ENCODE results near the gene ISLR2.

ISLR2 gene

DNA sequence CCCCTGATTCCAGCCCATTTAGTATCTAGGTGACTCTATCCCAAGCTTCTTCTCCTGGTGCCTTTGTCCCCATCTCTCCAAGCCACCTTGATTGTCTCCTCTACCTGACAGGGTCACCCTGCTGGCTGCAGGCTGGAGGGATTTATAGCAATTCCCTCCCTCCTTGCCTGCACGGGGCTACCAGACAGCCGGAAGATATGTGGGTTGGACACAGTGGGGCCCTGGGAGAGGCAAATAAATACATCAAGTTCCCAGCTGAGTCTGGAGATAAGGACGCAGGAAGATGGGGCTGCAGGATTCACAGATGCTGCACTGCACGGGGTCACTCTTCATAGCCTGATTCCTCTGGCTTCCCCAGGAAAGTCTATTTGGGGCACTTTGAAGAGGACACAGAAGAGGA lies 9.3 kb upstream of the ISLR2 start:
- no peak overlapping the region for H3K27ac ChIP-seq (ENCODE audit: low read depth, low read length)
- no peaks in the 10 kb centered on the region for H3K9me3 ChIP-seq (ENCODE audit: control insufficient read depth, insufficient read depth, low read length)
- no peaks in the 10 kb centered on the region for H3K36me3 ChIP-seq (ENCODE audit: control insufficient read depth, insufficient read depth, low read length)
- H3K4me1 ChIP-seq (ENCODE audit: control insufficient read depth, insufficient read depth, low read length) = peaks cover 10% of the 10 kb centered on the region; the same call in 1 of the 2 replicates
- H3K4me3 ChIP-seq (ENCODE audit: low read depth, low read length) = no peak overlapping the region
- peaks cover 40% of the 10 kb centered on the region for H3K27me3 ChIP-seq (ENCODE audit: control insufficient read depth, insufficient read depth, low read length)
- H3K9ac ChIP-seq (ENCODE audit: low read depth, low read length) = no peak overlapping the region

DNA sequence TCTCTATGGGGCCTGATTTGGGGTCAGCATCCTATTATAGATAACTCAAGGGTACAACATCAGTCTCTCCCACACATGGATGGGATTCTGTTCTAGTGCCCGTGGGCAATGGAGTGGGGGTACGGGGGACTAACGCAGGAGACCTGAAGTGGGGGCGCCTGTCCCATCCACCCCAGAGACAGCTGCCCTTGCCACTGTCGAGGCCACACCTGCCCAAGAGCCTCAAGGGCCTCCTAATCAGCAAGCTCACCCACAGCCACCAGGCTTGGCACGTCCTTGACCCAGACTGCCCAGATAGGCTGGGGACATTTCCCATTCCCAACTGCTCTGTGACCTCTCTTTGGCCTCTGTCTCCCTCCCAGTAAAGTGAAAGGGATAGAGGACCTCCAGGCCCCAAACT lies 8.5 kb upstream of the ISLR2 start:
- peaks cover 48% of the 10 kb centered on the region for H3K27me3 ChIP-seq (ENCODE audit: control insufficient read depth, insufficient read depth, low read length)
- H3K4me3 ChIP-seq (ENCODE audit: low read depth, low read length) = no peak overlapping the region
- no peaks in the 10 kb centered on the region for H3K36me3 ChIP-seq (ENCODE audit: control insufficient read depth, insufficient read depth, low read length)
- H3K9ac ChIP-seq (ENCODE audit: low read depth, low read length) = no peak overlapping the region
- no peak overlapping the region for H3K27ac ChIP-seq (ENCODE audit: low read depth, low read length)
- no peaks in the 10 kb centered on the region for H3K9me3 ChIP-seq (ENCODE audit: control insufficient read depth, insufficient read depth, low read length)
- peaks cover 10% of the 10 kb centered on the region; the same call in 1 of the 2 replicates for H3K4me1 ChIP-seq (ENCODE audit: control insufficient read depth, insufficient read depth, low read length)

DNA sequence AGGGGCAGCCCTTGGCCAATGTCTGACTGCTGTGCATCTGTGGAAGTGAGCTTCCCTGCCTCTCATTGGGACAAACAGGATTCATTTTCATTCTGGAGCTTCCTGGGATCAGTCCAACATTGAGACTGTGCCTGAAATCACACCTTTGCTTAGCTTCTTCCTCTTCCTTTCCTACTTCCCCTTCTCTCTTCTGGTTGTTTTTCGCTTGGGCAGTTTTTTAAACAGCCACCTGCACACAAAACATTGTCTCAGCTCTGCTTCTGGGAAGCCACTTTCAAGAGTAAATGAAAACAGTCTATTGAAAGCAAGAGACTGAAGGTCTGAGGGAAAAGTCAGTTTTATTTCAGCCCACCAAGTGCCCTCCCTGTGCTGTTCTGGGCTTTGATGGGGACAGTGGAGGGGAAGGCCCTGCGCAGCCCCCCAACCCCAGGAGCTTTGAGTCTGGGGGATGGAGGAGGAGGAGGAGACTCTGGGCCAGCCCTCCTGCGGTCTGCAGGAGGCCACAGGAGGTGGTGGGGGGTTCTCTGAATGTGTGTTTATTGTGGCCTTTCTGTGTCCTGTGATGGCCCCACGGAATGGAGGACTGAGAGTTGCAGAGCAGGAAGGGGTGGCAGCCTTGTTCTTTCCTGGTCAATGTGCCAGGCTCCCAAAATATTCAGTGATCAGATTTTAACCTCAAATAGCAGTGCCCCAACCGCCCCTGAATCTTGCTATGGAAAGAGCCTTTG lies 7.8 kb upstream of the ISLR2 start:
- Histone ChIP-seq H3K27me3 (ENCODE audit: control insufficient read depth, insufficient read depth, low read length) (peaks cover 55% of the 10 kb centered on the region), H3K4me3 (ENCODE audit: low read depth, low read length) (no peak overlapping the region), H3K9me3 (ENCODE audit: control insufficient read depth, insufficient read depth, low read length) (no peaks in the 10 kb centered on the region), H3K27ac (ENCODE audit: low read depth, low read length) (no peak overlapping the region), H3K9ac (ENCODE audit: low read depth, low read length) (no peak overlapping the region), H3K36me3 (ENCODE audit: control insufficient read depth, insufficient read depth, low read length) (no peaks in the 10 kb centered on the region), H3K4me1 (ENCODE audit: control insufficient read depth, insufficient read depth, low read length) (peaks cover 14% of the 10 kb centered on the region; the same call in 1 of the 2 replicates)

DNA sequence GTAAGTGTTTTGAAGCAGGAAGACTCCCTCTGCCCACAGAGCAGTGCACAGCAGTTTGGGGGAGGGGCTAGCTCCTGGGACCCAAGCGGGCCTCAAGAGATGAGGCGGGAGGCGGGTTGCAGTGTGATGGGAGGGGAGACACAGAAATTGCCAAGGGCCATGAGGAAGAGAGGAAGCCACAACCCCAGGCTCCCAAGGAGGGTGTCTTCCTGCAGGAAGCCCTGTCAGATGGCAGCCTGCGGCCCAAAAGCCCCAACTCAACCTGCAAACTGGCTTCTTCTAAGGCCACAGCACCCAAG lies 7.3 kb upstream of the ISLR2 start:
- Histone ChIP-seq H3K4me1 (ENCODE audit: control insufficient read depth, insufficient read depth, low read length) (peaks cover 18% of the 10 kb centered on the region; the same call in 1 of the 2 replicates), H3K27me3 (ENCODE audit: control insufficient read depth, insufficient read depth, low read length) (peaks cover 60% of the 10 kb centered on the region), H3K4me3 (ENCODE audit: low read depth, low read length) (no peak overlapping the region), H3K9me3 (ENCODE audit: control insufficient read depth, insufficient read depth, low read length) (no peaks in the 10 kb centered on the region), H3K9ac (ENCODE audit: low read depth, low read length) (no peak overlapping the region), H3K27ac (ENCODE audit: low read depth, low read length) (no peak overlapping the region), H3K36me3 (ENCODE audit: control insufficient read depth, insufficient read depth, low read length) (no peaks in the 10 kb centered on the region)

DNA sequence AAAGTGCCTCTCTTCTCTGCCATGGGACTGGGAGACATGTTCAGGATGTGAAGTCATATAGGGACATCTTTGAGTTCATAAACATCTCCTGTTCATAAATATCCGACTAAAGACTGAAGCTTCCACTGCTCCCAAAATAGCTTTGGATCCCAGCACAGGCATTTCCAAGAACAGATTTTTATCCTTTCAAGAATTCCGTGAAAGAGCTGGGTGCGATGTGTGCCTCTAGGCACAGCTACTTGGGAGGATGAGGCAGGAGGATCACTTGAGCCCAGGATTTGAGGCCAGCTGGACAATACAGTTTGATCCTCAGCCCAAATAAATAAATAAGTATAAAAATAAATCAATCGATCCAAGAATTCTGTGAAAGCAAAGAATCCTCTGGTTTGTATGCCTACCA lies 6.7 kb upstream of the ISLR2 start:
- Histone ChIP-seq H3K36me3 (ENCODE audit: control insufficient read depth, insufficient read depth, low read length) (no peaks in the 10 kb centered on the region), H3K27ac (ENCODE audit: low read depth, low read length) (no peak overlapping the region), H3K9ac (ENCODE audit: low read depth, low read length) (no peak overlapping the region), H3K4me3 (ENCODE audit: low read depth, low read length) (no peak overlapping the region), H3K4me1 (ENCODE audit: control insufficient read depth, insufficient read depth, low read length) (peaks cover 23% of the 10 kb centered on the region; the same call in 1 of the 2 replicates), H3K27me3 (ENCODE audit: control insufficient read depth, insufficient read depth, low read length) (peaks cover 66% of the 10 kb centered on the region), H3K9me3 (ENCODE audit: control insufficient read depth, insufficient read depth, low read length) (no peaks in the 10 kb centered on the region)

DNA sequence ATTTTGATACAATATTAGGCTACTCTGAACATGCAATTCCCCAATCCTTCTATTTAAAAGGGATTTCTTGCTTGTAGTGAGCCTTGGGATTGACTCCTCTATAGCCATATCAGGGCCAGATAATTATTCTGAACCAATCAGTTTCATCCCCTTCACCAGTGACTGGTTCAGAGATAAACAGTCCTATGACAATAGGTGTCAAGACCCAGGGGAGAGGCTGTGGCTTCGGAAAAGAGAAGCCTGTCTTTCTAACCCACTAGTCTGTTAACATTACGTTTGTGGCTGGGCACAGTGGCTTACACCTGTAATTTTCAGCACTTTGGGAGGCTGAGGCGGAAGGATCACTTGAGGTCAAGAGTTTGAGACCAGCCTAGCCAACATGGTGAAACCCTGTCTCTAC lies 6.2 kb upstream of the ISLR2 start:
- Histone ChIP-seq H3K9ac (ENCODE audit: low read depth, low read length) (no peak overlapping the region), H3K9me3 (ENCODE audit: control insufficient read depth, insufficient read depth, low read length) (no peaks in the 10 kb centered on the region), H3K27me3 (ENCODE audit: control insufficient read depth, insufficient read depth, low read length) (peaks cover 71% of the 10 kb centered on the region), H3K27ac (ENCODE audit: low read depth, low read length) (no peak overlapping the region), H3K36me3 (ENCODE audit: control insufficient read depth, insufficient read depth, low read length) (no peaks in the 10 kb centered on the region), H3K4me3 (ENCODE audit: low read depth, low read length) (no peak overlapping the region), H3K4me1 (ENCODE audit: control insufficient read depth, insufficient read depth, low read length) (peaks cover 27% of the 10 kb centered on the region; the same call in 1 of the 2 replicates)

DNA sequence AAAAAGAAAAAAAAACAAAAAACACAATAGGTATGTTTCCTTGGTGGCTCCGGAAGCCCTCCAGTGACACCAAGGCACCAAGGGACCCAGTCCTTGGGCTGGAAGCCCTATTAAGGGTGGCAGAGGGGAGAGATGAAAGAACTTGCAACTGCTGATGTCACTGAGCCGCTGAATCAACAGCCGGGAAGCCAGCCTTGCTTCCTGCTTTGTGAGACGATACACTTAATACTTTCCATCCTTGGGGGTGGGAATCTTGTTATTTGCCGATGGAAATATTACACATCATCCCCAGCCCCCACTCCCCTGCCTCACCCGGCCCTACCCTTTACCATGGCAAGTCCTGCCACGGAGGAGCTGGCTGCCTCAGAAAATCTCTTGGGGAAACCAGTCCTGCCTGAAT lies 5.6 kb upstream of the ISLR2 start:
- Histone ChIP-seq H3K36me3 (ENCODE audit: control insufficient read depth, insufficient read depth, low read length) (no peaks in the 10 kb centered on the region), H3K9ac (ENCODE audit: low read depth, low read length) (no peak overlapping the region), H3K27me3 (ENCODE audit: control insufficient read depth, insufficient read depth, low read length) (peaks cover 77% of the 10 kb centered on the region), H3K4me1 (ENCODE audit: control insufficient read depth, insufficient read depth, low read length) (peaks cover 33% of the 10 kb centered on the region; the same call in 1 of the 2 replicates), H3K4me3 (ENCODE audit: low read depth, low read length) (no peak overlapping the region), H3K27ac (ENCODE audit: low read depth, low read length) (no peak overlapping the region), H3K9me3 (ENCODE audit: control insufficient read depth, insufficient read depth, low read length) (no peaks in the 10 kb centered on the region)

DNA sequence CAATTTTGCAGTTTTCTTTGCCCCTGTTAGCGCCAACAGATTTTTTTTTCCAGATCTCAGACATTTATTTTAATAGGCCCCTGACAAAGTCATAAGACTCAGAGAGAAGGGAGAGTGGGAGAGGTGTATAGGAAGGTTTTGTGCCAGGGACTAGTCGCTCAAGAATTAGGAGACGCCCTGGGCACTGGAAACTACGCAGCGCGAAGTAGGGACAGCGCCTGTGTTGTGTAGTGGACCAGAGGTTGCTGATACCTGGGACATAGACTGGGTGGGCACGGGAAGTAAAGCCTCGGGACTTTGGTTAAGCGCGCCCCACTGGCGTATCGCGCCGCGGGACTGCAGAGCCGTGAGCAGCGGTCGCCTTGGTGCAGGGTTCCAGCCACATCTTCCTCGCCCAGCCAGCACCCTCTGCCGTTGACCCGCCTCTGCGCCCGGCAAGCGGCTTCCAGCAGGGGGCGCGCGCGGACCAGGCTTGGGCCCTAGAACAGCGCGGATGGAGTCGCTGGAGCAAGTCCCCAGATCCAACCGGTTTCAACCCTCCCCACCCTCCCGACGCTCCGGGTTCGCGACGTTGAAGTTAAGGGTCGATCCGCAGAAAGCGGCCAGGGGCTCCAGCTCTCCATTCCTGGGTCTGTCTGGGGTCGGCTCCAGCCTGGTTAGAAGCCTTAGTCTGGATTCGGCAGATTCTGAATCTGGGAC lies 3.0 kb upstream of the ISLR2 start:
- H3K9ac ChIP-seq (ENCODE audit: low read depth, low read length) = no peak overlapping the region

DNA sequence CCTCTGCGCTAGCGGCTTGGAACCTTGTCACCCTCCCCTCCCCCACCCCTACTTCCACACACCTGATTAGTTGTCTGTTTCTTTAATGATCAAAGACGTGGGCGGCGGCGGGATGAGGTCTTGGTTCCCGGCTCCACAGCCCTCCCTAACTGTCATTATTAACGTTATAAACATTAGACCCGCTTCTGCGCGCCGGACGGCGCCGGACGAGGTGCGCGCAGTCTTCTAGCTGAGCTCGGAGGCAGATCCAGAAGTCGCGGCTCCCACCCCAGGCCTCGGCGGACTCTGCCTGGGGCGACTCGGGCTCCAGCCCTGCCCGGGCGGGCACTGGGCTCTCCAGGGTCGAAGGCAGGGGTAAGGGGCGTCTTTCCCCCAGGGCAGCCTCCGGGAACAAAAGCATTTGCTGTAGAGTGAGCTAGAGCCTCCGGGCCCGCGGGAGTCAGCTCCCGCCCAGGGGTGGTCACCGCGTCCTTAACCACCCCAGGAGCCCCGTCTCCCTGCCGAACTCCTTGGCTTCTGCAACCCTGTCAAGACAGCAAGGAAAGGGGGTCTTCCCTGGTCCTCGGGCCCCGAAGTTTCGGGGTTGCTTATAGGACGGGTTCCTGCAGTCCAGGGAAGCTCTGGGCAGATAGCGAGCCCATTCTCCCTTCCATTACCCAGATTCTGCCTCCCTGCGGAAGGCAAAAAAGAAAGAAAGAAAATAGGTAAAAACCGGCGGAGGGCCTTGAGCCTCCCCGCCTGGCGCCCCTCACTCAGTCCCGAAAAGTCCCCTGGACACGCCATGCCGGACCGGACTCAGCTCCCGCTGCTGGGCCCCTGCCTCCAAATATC lies 2.2 kb upstream of the ISLR2 start:
- Histone ChIP-seq H3K9me3 (ENCODE audit: control insufficient read depth, insufficient read depth, low read length) (no peaks in the 10 kb centered on the region), H3K27me3 (ENCODE audit: control insufficient read depth, insufficient read depth, low read length) (peaks cover 98% of the 10 kb centered on the region), H3K4me1 (ENCODE audit: control insufficient read depth, insufficient read depth, low read length) (peaks cover 50% of the 10 kb centered on the region), H3K4me3 (ENCODE audit: low read depth, low read length) (peak overlapping the region; percentile 58), H3K27ac (ENCODE audit: low read depth, low read length) (no peak overlapping the region), H3K9ac (ENCODE audit: low read depth, low read length) (no peak overlapping the region), H3K36me3 (ENCODE audit: control insufficient read depth, insufficient read depth, low read length) (no peaks in the 10 kb centered on the region)

More for the DNA sequence above, 3.0 kb upstream of the ISLR2 start:
- Histone ChIP-seq H3K9me3 (ENCODE audit: control insufficient read depth, insufficient read depth, low read length) (no peaks in the 10 kb centered on the region), H3K36me3 (ENCODE audit: control insufficient read depth, insufficient read depth, low read length) (no peaks in the 10 kb centered on the region), H3K4me1 (ENCODE audit: control insufficient read depth, insufficient read depth, low read length) (peaks cover 49% of the 10 kb centered on the region), H3K27ac (ENCODE audit: low read depth, low read length) (no peak overlapping the region), H3K27me3 (ENCODE audit: control insufficient read depth, insufficient read depth, low read length) (peaks cover 93% of the 10 kb centered on the region), H3K4me3 (ENCODE audit: low read depth, low read length) (peak overlapping the region; percentile 58)

DNA sequence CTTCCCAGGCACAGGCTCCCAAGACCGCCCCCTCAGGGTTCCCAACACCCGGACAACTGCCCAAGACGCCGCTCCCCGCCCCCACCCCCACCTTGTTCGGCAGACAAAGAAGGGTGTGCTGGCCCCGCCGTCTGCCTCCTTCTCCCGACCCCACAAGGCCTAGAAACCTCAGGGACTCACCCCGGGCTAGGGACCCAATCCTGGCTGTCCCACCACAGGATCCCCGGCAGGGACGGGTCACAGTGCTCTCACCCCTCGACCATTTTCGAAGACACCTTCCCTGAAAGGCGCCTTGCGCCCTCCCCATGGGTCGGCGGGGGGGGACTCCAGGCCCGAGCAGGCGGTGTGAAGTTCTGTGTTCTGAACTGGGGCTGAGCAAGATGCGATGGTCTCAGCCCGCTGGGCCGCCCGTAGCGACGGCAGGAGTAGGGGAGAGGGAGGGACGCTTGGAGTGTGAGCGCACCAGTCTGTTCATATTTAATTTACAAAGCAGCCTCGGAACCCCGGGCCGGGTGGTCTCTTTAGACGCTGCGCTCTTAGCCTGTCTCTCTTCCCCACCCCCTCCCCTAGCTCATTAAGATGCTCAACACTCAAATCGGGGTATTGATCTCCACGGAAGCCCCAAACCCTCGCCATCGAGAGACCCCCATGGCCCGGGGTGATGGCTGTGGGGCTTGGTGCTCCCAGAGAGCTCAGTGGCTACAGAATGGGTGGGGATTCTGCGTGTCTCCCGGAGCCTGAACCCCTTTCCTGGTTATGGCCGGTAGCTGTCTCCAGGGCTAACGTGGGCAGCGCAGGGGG lies 1.4 kb upstream of the ISLR2 start:
- Histone ChIP-seq H3K9me3 (ENCODE audit: control insufficient read depth, insufficient read depth, low read length) (no peaks in the 10 kb centered on the region), H3K4me3 (ENCODE audit: low read depth, low read length) (peak overlapping the region; percentile 58), H3K36me3 (ENCODE audit: control insufficient read depth, insufficient read depth, low read length) (no peaks in the 10 kb centered on the region), H3K4me1 (ENCODE audit: control insufficient read depth, insufficient read depth, low read length) (peaks cover 48% of the 10 kb centered on the region), H3K9ac (ENCODE audit: low read depth, low read length) (no peak overlapping the region), H3K27me3 (ENCODE audit: control insufficient read depth, insufficient read depth, low read length) (peaks cover 99% of the 10 kb centered on the region), H3K27ac (ENCODE audit: low read depth, low read length) (peak overlapping the region; percentile 18)
